GM12891 (cell line): ENCODE data around the gene TFPI.

Experiments
- POLR2A ChIP-seq: IDR thresholded peaks from 2 replicates; pipeline ENCODE4 v1.6.1; 2011; ENCODE audit warnings: low read depth, low read length, control low read depth
- POLR2AphosphoS5 ChIP-seq: IDR thresholded peaks from 2 replicates; pipeline ENCODE4 v1.6.1; 2011; ENCODE audit warnings: low read depth, low read length, control low read depth
- TAF1 ChIP-seq: IDR thresholded peaks from 2 replicates; pipeline ENCODE4 v1.6.1; 2011; ENCODE audit warnings: low read depth, low read length, control low read depth

GRCh38 chr2:187419808-187420207, 134.4 kb downstream of the TFPI start:
- TF ChIP-seq POLR2A (no peak), TAF1 (no peak), POLR2AphosphoS5 (no peak)
